NCI-H82 (cell line): ENCODE measurements around the gene ABCB6.

Experiments used
- DNase-seq: peaks from one replicate; lab custom pipeline; 2025; lab: John Stamatoyannopoulos, UW

Gene ABCB6

DNA sequence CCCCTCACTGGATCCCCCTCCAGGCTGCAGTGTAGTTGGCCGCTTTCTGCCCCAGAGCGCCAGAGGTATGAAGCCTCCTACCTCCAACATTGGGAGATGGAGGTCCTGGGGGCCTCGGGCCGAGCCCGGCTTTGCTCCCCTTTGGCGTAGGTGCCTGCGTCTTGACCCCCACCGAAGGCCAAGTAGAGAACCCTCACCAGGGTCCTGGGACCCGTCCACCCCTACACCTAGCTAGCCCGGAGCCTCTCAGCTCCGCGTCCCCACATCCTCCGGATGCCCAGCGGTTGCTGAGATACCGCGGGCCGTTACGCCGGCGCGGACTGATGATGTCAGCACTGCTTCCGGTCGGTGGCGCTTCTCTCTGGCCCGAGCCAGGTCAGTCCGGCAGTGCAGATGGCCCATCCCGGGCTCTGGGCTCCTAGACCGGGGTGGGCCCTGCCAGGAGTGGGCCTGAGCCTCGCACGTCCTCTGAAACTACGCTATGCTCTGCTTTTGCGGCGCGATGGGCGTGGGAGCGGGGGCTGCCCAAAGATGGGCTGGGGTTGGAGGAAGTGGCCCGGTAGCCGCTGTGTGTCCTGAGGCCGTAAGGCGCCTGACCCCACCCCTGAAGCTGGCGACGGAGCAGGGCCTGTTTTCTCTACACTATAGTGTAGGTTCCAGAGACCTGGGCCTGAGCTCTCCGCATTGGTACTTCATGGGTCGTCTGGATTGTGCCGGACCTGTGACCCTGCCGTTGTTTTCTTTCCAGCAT, 26.6 kb upstream of the ABCB6 start, which contains the start of the genes GLB1L and STK16:
Gene GLB1L (minus strand): TSS at position 297 of the 751 bp plus-strand sequence. CDS start 1,871 bp downstream, outside the sequence.
Gene STK16 (plus strand): TSS at position 332 of the 751 bp plus-strand sequence. CDS start 521 bp downstream, outside the sequence.
- peak; percentile 94 for DNase-seq

GRCh38 chr2:219244789-219245147, 26.0 kb upstream of the ABCB6 start:
- no peak for DNase-seq

DNA sequence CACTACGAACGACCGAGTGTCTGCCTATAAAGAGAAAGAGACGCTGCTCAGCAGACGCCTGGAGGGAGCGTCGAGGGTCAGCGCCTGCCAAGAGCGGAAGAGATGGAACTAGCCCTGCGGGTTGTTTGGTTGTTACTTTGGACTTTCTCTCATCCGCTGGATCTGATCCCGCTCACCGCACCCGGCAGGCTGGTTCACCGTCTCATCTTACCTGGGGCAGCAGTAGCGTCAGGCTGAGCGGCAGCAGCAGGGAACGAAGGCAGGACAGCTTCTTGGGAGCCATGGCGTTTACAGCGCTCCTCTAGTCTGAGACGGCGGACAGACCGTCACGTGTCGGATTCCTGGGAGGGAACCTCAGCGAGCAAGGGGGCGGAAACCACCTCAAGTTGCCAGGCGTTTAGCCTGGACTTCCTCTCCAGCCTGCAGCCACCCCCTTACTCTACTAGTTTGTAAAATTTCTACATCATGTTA, 24.6 kb upstream of the ABCB6 start:
- DNase-seq: no peak

DNA sequence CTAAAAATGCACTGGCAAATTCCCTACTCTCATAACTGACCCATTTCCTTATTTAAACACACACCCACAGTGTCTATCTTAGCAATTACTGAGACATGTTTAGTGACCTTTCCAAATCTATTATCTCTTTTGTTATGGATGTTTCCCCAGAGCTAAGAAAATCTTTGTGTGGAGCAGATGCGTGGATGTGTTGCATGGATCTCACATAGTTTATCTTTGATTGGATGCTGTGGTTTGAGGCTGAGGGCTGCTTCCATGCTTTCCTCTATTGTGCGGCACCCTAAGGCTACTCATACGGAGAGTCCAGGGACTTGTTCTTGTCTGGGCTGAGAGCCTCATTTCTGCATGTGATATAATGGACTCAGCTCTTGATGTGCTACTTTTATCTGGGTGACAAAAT, 15.6 kb upstream of the ABCB6 start:
- DNase-seq: no peak

- DNase-seq: peak; percentile 63
Observed at GRCh38 chr2:219230059-219230540, 11.3 kb upstream of the ABCB6 start.

DNA sequence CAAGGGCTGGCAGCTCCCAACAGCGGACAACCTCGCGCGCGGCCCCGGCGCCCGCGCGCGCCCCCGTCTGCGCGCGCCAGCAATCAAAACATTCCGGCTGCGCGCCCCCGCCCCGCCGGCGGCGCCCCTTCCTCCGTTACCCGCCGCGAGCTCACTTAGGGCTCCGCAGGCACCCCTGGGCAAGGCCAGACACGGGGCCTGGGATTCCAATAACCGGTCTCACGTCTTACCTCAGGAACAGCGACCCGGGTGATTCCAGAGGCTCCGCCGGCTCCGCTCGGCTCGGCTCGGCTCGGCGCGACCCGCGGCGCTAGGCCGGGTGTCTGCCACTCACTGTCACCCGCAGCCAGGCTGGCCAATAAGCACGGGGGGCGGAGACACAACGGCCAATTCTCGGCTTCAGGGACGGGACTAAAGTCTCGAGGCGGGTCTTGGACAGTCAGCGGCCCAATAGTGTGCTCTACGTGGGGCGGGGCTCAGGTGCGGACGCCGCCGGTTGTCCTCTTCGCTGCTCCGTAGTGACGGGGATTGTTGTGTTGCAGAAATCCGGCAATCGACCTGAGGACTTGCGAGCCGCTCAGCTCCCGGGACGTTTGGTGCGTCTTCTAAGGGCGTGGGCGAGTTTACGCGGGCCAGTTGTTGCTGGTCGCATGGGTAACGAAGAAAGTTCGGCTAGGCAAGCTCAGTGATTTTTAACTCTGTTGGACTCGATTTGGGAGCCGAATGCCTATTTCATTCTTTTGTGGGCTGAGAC, 10.7 kb upstream of the ABCB6 start, which contains the start of the genes ANKZF1 and ATG9A:
Gene ANKZF1 (plus strand): TSS at position 502 of the 754 bp plus-strand sequence. CDS start 452 bp downstream, outside the sequence.
Gene ATG9A (minus strand): TSS at position 332 of the 754 bp plus-strand sequence. CDS start 1,612 bp downstream, outside the sequence.
- peak; percentile 100 for DNase-seq

DNA sequence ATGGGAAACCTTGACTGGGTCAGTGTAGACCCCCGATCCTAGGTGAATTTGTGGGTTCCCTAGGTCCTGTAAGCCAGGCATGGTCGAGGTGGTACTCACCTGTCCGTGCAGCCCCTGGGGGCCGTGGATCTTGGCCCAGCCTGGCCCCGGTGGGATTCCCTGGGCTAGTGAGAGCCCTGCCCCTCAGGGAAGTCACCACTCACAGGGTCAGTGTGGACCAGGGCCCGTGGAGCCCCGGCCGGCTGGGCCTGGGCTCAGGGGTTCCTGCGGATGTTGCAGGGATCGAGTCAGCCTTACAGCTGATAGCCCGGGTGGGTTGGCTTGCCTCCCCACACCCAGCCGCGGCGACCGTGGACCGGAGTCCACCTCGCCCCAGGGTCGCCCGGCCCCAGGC, 10.2 kb upstream of the ABCB6 start:
- no peak for DNase-seq

GRCh38 chr2:219228041-219228910, 9.5 kb upstream of the ABCB6 start:
- DNase-seq: no peak

DNA sequence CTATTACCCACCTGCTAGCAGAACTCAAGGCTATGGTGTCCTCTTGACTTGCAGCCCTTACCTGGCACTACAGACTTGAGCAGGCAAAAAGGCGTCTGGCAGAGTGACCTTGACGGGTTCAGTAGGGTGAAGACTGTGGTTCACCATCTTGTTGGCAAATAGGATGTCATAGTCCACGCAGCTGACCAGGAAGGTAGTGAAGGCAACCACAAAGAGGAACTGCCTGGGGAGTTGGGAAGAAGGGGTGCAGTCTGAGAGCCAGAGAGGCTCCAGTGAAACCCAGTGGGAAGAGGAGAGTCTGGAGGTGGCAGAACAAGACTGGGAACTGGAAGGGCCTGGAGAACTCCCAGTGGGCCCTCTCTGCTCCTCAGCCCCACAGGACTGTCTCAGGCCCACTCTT, 6.6 kb upstream of the ABCB6 start:
- no peak for DNase-seq

- DNase-seq: no peak
Observed at GRCh38 chr2:219223831-219224610, 5.3 kb upstream of the ABCB6 start.

- DNase-seq: no peak
Observed at GRCh38 chr2:219221957-219222518, 3.3 kb upstream of the ABCB6 start.

- DNase-seq: no peak
Observed at GRCh38 chr2:219220652-219221402, 2.1 kb upstream of the ABCB6 start.

DNA sequence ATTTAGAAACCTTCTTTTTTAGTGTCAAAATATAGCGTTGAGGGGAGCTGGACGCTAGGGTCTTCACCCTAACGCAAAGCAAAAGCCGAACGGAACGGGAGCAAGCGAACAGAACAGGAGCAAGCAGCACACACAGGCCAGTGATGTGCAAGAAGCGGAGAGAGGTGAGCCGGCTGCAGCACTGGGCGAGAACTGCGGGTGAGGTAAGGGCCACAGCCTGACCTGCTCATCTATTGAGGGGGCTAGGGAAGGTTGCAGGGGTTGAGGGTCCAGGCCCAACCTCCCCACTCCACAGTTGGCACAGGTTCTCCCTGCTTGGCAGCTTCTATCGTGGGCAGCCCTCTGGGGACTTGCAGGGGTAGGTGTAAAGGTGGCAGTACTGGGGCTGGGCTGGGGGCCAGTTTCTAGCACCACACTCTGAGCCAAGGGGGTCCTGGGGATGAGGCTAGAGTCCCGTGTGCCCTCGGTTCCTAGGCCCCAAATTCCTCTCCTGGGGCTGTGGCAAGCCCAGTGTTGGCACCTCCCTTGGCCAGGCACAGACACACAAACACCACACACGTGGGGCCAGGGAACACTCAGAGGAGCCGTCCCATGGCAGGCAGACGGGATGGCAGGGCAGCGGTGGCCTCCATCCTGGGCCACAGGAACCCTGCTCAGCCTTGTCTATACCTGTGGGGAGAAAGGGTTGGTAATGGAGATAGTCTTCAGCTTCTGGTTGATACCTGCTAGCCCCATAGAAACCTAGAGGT, 1.2 kb upstream of the ABCB6 start:
- no peak for DNase-seq

DNA sequence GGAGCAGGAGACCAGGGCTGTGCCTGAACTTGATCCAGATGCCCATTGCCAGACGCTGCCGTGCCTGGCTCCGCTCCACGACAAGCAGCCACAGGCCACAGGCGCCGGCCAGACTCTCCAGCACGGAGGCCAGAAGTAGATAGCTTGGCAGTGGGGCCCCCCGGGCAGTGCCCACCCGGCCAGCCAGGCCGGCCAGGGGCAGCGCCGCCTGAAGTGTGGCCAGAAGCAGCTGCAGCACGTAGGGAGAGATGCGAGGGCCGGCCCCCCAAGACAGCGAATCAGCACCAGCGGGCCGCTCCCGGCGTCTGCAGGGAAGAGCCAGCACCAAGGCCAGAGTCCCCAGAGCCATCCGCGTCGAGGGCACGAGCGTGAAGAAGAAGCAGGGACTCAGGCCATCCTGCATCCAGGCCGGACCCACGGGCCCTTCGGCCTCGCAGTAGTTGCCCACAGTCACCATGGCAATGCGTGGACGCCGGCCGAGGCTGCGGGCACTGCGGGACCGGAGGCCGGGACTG, 484 bp downstream of the ABCB6 start:
- DNase-seq: peak; percentile 69

DNA sequence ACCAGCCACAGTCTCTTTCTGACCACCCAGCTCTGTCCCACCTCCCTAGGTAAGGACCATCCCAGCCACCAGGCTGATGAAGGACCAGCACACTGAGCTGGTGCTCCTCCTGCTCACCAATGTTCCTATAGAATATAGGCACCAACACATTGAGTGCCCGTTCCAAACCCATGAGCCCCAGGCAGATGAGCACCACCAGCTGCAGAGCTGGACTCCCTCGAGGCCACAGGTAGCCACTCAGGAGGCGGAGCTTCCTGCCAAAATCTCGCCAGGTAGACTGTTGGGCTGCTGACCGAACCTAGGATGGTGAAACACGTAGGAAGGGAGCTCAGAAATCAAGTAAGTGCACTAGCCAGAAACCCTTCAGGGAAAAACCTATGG, 2.2 kb downstream of the ABCB6 start:
- no peak for DNase-seq

GRCh38 chr2:219215871-219216534, 2.8 kb downstream of the ABCB6 start:
- no peak for DNase-seq

- DNase-seq: no peak
Observed at GRCh38 chr2:219214786-219215185, 4.0 kb downstream of the ABCB6 start.

- no peak for DNase-seq
Observed at GRCh38 chr2:219214141-219214540, 4.6 kb downstream of the ABCB6 start.
